Gastrocnemius medialis (tissue), 4 donors: ENCODE data around the gene CRCP.

Experiments
- CTCF ChIP-seq, 5 experiments: fragments of 450-650 bp in 3 of 5; fragments of 200-600 bp in 2 of 5; sonication (generic) in 2 of 5; IDR thresholded peaks in 4 of 5; conservative IDR thresholded peaks in 1 of 5; 1 replicate in 4 of 5; 2 replicates in 1 of 5; pipeline ENCODE4 v1.5.1; 2016 to 2019; ENCODE audit warnings: antibody characterized with exemption in 5 of 5, mild to moderate bottlenecking in 3 of 5, moderate library complexity in 3 of 5
- POLR2A ChIP-seq, 2 donors: fragments of 450-650 bp; IDR thresholded peaks; one replicate each; pipeline ENCODE4 v1.6.1; 2017; ENCODE audit warnings: antibody characterized with exemption in 2 of 2, mild to moderate bottlenecking in 2 of 2, moderate library complexity in 2 of 2

GRCh38 chr7:66190504-66190857, 75.8 kb downstream of the CRCP start:
- TF ChIP-seq CTCF (IDR thresholded peaks at IDR 0.05 in 4 of 5, conservative IDR thresholded peaks at IDR 0.05 in 1 of 5) (no peak), POLR2A (IDR thresholded peaks at IDR 0.05) (no peak)
